Lower lobe of right lung (tissue), 2 donors: ENCODE data around the gene XYLT1. TPM values are rescaled to one million over a fixed set of nuclear protein-coding genes. Genes with fewer than 3 reads are reported as not detected.

ENCODE experiments used
- ATAC-seq, 2 donors: fragments of 200-7000 bp; cut with Tn5 transposase; one replicate each; pipeline ENCODE4 v1.9.1; 2020 to 2022; ENCODE audit warnings: mild to moderate bottlenecking in 2 of 2, moderate library complexity in 2 of 2
- DNase-seq: peaks from one replicate; pipeline ENCODE4 v3.0.0-alpha.2; 2020
- H3K27ac ChIP-seq: fragments of 200-600 bp; one replicate; pipeline ENCODE4 v1.8.0; 2022
- H3K27me3 ChIP-seq: fragments of 200-600 bp; one replicate; pipeline ENCODE4 v1.8.0; 2022; ENCODE audit warnings: low read depth
- H3K36me3 ChIP-seq: fragments of 200-600 bp; one replicate; pipeline ENCODE4 v1.8.0; 2022; ENCODE audit warnings: mild to moderate bottlenecking
- H3K4me1 ChIP-seq: fragments of 200-600 bp; one replicate; pipeline ENCODE4 v1.8.0; 2022
- H3K4me3 ChIP-seq: fragments of 200-600 bp; one replicate; pipeline ENCODE4 v1.8.0; 2022; ENCODE audit warnings: mild to moderate bottlenecking
- H3K9me3 ChIP-seq: fragments of 200-600 bp; one replicate; pipeline ENCODE4 v1.8.0; 2022
- intact Hi-C: fragments of 100-400 bp; cut with DNase I; formaldehyde crosslinking; loops from one replicate; pipeline ENCODE4 v1.11.0; 2022
- total RNA-seq: library from RNA; stranded (reverse); fragmentation: NEBNext Ultra II Directional; extraction: Animal tissue kit (Norgen Biotek cat#: 25700); gene quantifications from one replicate; pipeline ENCODE4 v1.2.1, GENCODE V29; 2021
- TF ChIP-seq, protein P1 (sequence below): fragments of 200-600 bp; IDR thresholded peaks from one replicate; pipeline ENCODE4 v1.8.0; 2022; ENCODE audit warnings: antibody characterized with exemption, mild to moderate bottlenecking
- donor health status: DM: no; HTN: yes; CAD: no; lungs with severe emphysema.

Gene XYLT1
- total RNA-seq, 1 donor from 2014 or later, result 9.0 TPM

DNA sequence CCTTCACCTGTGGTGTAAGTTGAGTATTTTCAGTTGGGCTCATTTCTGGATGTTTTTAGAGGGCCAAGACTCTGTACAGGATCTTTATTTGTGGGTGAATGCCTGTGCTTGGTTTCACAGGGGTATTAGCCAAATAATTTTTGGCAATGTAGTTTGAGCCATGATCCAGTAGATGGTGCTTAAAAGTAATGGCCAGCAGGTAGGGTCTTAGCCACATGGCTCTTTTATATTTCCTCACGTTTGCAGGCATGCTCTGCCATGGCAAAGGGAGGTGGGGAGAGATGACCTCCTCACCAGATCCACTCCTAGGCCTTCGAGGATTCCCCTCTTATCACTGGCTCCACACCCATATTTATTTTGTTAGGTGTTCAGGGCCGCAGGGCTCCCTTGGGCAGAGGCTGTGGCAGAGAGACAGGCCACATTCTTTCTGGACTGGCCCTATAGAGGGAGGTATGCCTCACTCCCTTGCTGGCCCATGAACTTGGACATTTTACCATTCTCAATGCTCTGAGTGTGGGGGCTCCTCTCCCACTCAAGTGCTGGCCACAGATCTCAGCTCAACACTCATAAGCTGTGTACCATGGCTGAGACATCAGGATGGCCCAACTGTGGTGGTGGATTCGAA is 417.1 kb downstream of the XYLT1 start:
- intact Hi-C loops, result no loop called here
- no peaks in the 10 kb centered on the region for H3K27me3 ChIP-seq
- no peaks in the 10 kb centered on the region for H3K36me3 ChIP-seq
- no peak overlapping the region for H3K4me3 ChIP-seq
- TF ChIP-seq, protein P1, sequence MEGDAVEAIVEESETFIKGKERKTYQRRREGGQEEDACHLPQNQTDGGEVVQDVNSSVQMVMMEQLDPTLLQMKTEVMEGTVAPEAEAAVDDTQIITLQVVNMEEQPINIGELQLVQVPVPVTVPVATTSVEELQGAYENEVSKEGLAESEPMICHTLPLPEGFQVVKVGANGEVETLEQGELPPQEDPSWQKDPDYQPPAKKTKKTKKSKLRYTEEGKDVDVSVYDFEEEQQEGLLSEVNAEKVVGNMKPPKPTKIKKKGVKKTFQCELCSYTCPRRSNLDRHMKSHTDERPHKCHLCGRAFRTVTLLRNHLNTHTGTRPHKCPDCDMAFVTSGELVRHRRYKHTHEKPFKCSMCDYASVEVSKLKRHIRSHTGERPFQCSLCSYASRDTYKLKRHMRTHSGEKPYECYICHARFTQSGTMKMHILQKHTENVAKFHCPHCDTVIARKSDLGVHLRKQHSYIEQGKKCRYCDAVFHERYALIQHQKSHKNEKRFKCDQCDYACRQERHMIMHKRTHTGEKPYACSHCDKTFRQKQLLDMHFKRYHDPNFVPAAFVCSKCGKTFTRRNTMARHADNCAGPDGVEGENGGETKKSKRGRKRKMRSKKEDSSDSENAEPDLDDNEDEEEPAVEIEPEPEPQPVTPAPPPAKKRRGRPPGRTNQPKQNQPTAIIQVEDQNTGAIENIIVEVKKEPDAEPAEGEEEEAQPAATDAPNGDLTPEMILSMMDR, result no peak
- H3K27ac ChIP-seq, result no peak overlapping the region
- no peaks in the 10 kb centered on the region for H3K9me3 ChIP-seq
- DNase-seq (no peak), ATAC-seq (no peak)
- no peaks in the 10 kb centered on the region for H3K4me1 ChIP-seq
